GM06990 (cell line): ENCODE data around the gene MED27.
"Not testable (repeated sequence)": the region's sequence is repeated elsewhere in the genome, so short reads cannot be mapped to it uniquely, and the experiment has no call there.

Experiments used
- DNase-seq: peaks from one replicate; pipeline ENCODE4 v3.0.0-alpha.2; 2011; ENCODE audit not compliant: insufficient read length; ENCODE audit errors: extremely low read depth
- H3K27me3 ChIP-seq: replicated peaks from 2 replicates; pipeline ENCODE4 v1.6.0; 2011; ENCODE audit warnings: low read length; ENCODE audit not compliant: control insufficient read depth, insufficient read depth
- H3K36me3 ChIP-seq: 2 replicates; pipeline ENCODE4 v1.5.1; 2011; ENCODE audit warnings: low read length; ENCODE audit not compliant: control insufficient read depth, insufficient read depth
- H3K4me3 ChIP-seq: replicated peaks from 2 replicates; pipeline ENCODE4 v1.5.1; 2011; ENCODE audit warnings: low read depth, mild to moderate bottlenecking, control low read depth, low read length
- TF ChIP-seq, protein P1 (sequence below): IDR thresholded peaks from 2 replicates; pipeline ENCODE4 v1.5.1; 2011; ENCODE audit warnings: low read length, control low read depth, mild to moderate bottlenecking, inconsistent platforms; ENCODE audit not compliant: insufficient read depth, poor library complexity, severe bottlenecking

Gene MED27

GRCh38 chr9:132063281-132063680 is 16.4 kb downstream of the MED27 start:
- no peak for DNase-seq
- no peaks in the 10 kb centered on the region for H3K27me3 ChIP-seq
- H3K36me3 ChIP-seq = peaks cover 2% of the 10 kb centered on the region; the same call in 1 of the 2 replicates
- TF ChIP-seq, protein P1, sequence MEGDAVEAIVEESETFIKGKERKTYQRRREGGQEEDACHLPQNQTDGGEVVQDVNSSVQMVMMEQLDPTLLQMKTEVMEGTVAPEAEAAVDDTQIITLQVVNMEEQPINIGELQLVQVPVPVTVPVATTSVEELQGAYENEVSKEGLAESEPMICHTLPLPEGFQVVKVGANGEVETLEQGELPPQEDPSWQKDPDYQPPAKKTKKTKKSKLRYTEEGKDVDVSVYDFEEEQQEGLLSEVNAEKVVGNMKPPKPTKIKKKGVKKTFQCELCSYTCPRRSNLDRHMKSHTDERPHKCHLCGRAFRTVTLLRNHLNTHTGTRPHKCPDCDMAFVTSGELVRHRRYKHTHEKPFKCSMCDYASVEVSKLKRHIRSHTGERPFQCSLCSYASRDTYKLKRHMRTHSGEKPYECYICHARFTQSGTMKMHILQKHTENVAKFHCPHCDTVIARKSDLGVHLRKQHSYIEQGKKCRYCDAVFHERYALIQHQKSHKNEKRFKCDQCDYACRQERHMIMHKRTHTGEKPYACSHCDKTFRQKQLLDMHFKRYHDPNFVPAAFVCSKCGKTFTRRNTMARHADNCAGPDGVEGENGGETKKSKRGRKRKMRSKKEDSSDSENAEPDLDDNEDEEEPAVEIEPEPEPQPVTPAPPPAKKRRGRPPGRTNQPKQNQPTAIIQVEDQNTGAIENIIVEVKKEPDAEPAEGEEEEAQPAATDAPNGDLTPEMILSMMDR = no peak
- H3K4me3 ChIP-seq = no peak overlapping the region

- TF ChIP-seq, protein P1 = no peak
- Histone ChIP-seq H3K36me3 (peaks cover 2% of the 10 kb centered on the region; the same call in 1 of the 2 replicates), H3K4me3 (no peak overlapping the region), H3K27me3 (no peaks in the 10 kb centered on the region)
- no peak for DNase-seq
Measured at GRCh38 chr9:132062806-132063205, 16.9 kb downstream of the MED27 start.

DNA sequence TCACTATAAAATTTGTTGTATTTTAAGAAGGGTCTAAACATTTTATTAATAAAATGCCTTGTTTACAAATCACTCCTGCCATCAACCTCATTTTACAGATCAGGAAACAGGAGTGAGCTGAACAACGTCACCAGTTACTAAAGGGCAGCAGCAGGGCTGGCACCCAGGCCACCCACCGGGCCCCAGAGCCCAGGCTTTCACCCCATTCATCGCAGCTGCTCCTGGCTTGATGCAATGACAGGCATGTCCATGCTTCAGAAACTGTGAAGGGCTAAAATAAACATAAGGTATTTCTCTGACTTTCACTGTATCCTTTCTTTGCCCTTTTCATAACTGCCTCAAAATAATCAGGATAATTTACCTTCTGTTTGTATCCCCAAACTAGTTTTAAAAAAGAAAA is 18.1 kb downstream of the MED27 start:
- peaks cover 2% of the 10 kb centered on the region; the same call in 1 of the 2 replicates for H3K36me3 ChIP-seq
- no peak for DNase-seq
- no peaks in the 10 kb centered on the region for H3K27me3 ChIP-seq
- TF ChIP-seq, protein P1 = no peak
- no peak overlapping the region for H3K4me3 ChIP-seq

GRCh38 chr9:132059361-132059760 is 20.3 kb downstream of the MED27 start:
- TF ChIP-seq, protein P1 = no peak
- no peak overlapping the region for H3K4me3 ChIP-seq
- no peaks in the 10 kb centered on the region for H3K27me3 ChIP-seq
- H3K36me3 ChIP-seq = no peaks in the 10 kb centered on the region
- no peak for DNase-seq

DNA sequence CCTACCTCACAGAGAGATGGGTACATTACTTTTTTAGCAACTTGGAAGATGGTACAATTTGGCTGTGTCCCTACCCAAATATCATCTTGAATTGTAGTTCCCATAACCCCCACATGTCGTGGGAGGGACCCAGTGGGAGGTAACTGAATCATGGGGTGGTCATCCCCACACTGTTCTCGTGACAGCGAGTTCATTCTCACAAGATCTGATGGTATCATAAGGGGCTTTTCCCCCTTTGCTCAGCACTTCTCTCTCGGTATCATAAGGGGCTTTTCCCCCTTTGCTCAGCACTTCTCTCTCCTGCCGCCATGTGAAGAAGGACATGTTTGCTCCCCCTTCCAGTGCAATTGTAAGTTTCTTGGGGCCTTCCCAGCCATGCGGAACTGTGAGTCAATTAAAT is 21.4 kb downstream of the MED27 start:
- not testable (repeated sequence) for DNase-seq, H3K4me3 ChIP-seq, H3K27me3 ChIP-seq, H3K36me3 ChIP-seq

GRCh38 chr9:132056717-132057560 is 22.7 kb downstream of the MED27 start:
- Histone ChIP-seq H3K36me3 (no peaks in the 10 kb centered on the region), H3K4me3 (no peak overlapping the region), H3K27me3 (no peaks in the 10 kb centered on the region)
- TF ChIP-seq, protein P1 = no peak
- no peak for DNase-seq
